GM12878 (cell line): ENCODE results near the gene TMCC2.

Source experiments
- ASH2L ChIP-seq: fragments of 300-600, 200-600 bp; sonication (generic); IDR thresholded peaks from 2 replicates; pipeline ENCODE4 v1.6.1; 2017; ENCODE audit warnings: low read depth, mild to moderate bottlenecking, borderline replicate concordance
- CTCF ChIP-seq, 3 experiments: IDR thresholded peaks in 2 of 3; conservative IDR thresholded peaks in 1 of 3; 2 replicates each; pipeline ENCODE4 v1.5.1; 2011; ENCODE audit warnings: low read depth in 3 of 3, low read length in 3 of 3, mild to moderate bottlenecking in 3 of 3, control low read depth in 2 of 3, moderate library complexity in 2 of 3, inconsistent platforms in 1 of 3, mixed read lengths in 1 of 3; ENCODE audit not compliant: control insufficient read depth in 2 of 3, insufficient read depth in 1 of 3; ENCODE audit errors: extremely low read depth in 1 of 3
- ESRRA ChIP-seq: IDR thresholded peaks from 2 replicates; pipeline ENCODE4 v1.6.1; 2012; ENCODE audit warnings: mild to moderate bottlenecking, low read length, improper control_type of control experiment
- EZH2 ChIP-seq: IDR thresholded peaks from 2 replicates; pipeline ENCODE4 v1.6.1; 2012; ENCODE audit warnings: low read depth, mild to moderate bottlenecking, control low read depth, inconsistent platforms, low read length, borderline replicate concordance; ENCODE audit not compliant: control insufficient read depth
- JUND ChIP-seq: IDR thresholded peaks from 2 replicates; pipeline ENCODE4 v1.6.1; 2012; ENCODE audit warnings: low read depth, mild to moderate bottlenecking, low read length, improper control_type of control experiment, moderate library complexity
- PAX8 ChIP-seq: fragments of 450-650 bp; IDR thresholded peaks from 2 replicates; pipeline ENCODE4 v1.6.1; 2017; ENCODE audit warnings: mild to moderate bottlenecking, moderate library complexity
- POLR2A ChIP-seq: IDR thresholded peaks from 2 replicates; pipeline ENCODE4 v1.6.1; 2011; ENCODE audit warnings: low read depth, mild to moderate bottlenecking, low read length
- RAD21 ChIP-seq: IDR thresholded peaks from 2 replicates; pipeline ENCODE4 v1.6.1; 2011; ENCODE audit warnings: mild to moderate bottlenecking, low read depth, low read length, moderate library complexity; ENCODE audit not compliant: insufficient read depth
- RBBP5 ChIP-seq: fragments of 200-600 bp; sonication (generic); conservative IDR thresholded peaks from 2 replicates; pipeline ENCODE4 v1.6.1; 2016
- REST ChIP-seq: IDR thresholded peaks from 2 replicates; pipeline ENCODE4 v1.6.1; 2012; ENCODE audit warnings: mild to moderate bottlenecking, low read depth, low read length

- TF ChIP-seq CTCF (IDR thresholded peaks at IDR 0.05 in 2 of 3, conservative IDR thresholded peaks at IDR 0.05 in 1 of 3; ENCODE audit: control insufficient read depth in 2 of 3, extremely low read depth in 1 of 3, insufficient read depth in 1 of 3, low read depth in 3 of 3, low read length in 3 of 3) = no peak
- no peak for TF ChIP-seq ASH2L
- TF ChIP-seq POLR2A = no peak
- no peak for TF ChIP-seq RBBP5
- TF ChIP-seq REST = no peak
- TF ChIP-seq ESRRA = no peak
- no peak for TF ChIP-seq RAD21
- TF ChIP-seq EZH2 = no peak
- no peak for TF ChIP-seq JUND
- TF ChIP-seq PAX8 = no peak
Measured at GRCh38 chr1:205303247-205303888, 75.6 kb downstream of the TMCC2 start.
